ENCODE results near the gene EPX.
"Not testable (repeated sequence)": the region's sequence is repeated elsewhere in the genome, so short reads cannot be mapped to it uniquely, and the experiment has no call there.

EPX gene, protein sequence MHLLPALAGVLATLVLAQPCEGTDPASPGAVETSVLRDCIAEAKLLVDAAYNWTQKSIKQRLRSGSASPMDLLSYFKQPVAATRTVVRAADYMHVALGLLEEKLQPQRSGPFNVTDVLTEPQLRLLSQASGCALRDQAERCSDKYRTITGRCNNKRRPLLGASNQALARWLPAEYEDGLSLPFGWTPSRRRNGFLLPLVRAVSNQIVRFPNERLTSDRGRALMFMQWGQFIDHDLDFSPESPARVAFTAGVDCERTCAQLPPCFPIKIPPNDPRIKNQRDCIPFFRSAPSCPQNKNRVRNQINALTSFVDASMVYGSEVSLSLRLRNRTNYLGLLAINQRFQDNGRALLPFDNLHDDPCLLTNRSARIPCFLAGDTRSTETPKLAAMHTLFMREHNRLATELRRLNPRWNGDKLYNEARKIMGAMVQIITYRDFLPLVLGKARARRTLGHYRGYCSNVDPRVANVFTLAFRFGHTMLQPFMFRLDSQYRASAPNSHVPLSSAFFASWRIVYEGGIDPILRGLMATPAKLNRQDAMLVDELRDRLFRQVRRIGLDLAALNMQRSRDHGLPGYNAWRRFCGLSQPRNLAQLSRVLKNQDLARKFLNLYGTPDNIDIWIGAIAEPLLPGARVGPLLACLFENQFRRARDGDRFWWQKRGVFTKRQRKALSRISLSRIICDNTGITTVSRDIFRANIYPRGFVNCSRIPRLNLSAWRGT

DNA sequence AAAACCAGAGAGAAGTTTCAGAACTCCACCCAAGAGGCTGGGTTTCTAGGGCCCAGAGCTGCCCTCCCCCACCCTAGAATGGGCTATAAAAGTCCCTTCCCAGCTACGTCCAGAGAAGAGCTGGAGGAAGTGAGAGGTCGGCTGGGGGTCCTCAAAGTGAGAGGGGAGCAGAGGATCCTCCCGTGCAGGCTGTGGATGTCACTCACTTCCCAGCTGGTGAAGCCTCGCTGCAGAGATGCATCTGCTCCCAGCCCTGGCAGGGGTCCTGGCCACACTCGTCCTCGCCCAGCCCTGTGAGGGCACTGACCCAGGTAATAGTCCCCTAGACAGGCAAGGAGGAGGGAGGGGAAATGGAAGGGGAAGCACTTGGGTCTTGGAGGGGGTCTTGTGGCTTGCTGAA is at the start of gene EPX:
EPX (plus strand) TSS at position 115 of the 400 bp plus-strand sequence; CDS start at position 236, 121 bp downstream.
- no peak for DNase-seq

DNA sequence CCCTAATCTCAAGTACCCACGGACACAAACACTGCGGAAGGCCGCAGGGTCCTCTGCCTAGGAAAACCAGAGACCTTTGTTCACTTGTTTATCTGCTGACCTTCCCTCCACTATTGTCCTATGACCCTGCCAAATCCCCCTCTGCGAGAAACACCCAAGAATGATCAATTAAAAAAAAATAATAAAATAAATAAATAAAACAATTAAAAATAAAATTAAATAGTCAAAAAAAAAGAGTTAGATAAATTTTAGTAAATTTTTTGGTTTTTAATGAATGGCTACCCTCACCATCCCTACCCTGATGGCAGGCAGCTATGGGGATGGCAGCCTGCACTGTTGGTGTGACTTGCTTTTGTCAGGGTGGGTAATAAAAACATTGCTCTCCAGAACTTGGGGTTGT is 49.2 kb upstream of the EPX start:
- not testable (repeated sequence) for DNase-seq

- DNase-seq: no peak
These were observed 47.7 kb upstream of the EPX start for GRCh38 chr17:58144801-58145200.

- no peak for DNase-seq
These were observed 44.5 kb upstream of the EPX start, which contains the start of gene OR4D1 for GRCh38 chr17:58147930-58148434. Gene OR4D1 (plus strand): TSS chr17:58148384. CDS start chr17:58155154, 6,770 bp downstream.

GRCh38 chr17:58148609-58149008 is 43.9 kb upstream of the EPX start:
- DNase-seq: no peak

GRCh38 chr17:58150394-58150793 is 42.1 kb upstream of the EPX start:
- no peak for DNase-seq

DNA sequence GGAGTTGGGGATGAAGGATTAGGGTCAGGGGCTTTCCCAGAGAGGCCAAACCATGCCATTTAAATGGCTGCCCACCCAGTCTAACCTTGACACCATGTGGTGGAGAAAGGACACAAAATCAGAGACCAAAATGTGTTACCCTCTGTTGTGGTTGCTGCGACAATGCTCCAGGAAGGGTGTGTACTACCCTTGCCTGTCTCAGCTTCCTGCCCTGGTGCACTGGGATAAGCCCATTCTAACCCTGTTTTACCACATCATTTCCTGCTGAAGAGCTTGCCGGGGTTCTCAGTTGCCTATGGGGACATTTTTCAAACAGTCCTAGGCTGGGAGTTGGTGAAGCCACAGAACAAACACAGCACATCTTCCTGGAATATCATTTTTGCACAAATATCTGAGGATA is 39.5 kb upstream of the EPX start:
- peak; percentile 92 to 93 for DNase-seq

GRCh38 chr17:58153671-58154070 is 38.9 kb upstream of the EPX start:
- no peak for DNase-seq

DNA sequence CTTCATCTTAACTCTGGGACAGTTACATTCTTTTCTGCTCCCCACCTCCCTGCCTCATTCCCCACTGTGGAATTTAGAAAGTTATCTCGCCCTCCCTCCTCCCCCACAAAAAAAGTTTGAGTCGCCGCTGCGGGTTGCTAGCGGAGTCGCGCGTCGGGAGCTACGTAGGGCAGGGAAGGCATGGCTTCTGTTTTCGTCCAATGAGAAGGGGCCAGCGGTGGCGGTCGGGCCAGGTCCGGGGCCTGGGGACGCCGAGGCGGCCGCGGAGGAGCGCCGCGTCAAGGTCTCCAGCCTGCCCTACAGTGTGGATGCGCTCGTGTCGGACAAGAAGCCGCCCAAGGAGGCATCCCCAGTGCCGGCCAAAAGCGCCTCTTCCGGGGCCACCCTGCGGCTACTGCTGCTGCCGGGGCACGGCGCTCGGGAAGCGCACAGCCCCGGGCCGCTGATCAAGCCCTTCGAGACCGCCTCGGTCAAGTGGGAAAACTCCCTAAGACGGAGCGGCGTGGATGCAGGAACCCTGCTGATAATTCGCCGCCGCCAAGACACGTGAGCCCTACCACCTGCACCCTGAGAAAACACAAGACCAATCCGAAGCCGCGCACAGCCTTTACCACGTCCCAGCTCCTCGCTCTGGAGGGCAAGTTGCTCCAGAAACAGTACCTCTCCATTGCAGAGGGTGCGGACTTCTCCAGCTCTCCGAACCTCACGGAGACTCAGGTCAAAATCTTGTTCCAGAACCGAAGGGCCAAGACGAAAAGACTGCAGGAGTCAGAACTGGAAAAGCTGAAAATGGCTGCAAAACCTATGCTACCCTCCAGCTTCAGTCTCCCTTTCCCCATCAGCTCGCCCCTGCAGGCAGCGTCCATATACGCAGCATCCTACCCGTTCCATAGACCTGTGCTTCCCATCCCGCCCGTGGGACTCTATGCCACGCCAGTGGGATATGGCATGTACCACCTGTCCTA is 35.4 kb upstream of the EPX start:
- DNase-seq: no peak

- DNase-seq: no peak
These were observed 34.3 kb upstream of the EPX start for GRCh38 chr17:58158181-58158580.

GRCh38 chr17:58161566-58161965 is 31.0 kb upstream of the EPX start:
- peak; percentile 13 to 32 for DNase-seq

- peak in 1 of 2 experiments; percentile 22 for DNase-seq
These were observed 26.5 kb upstream of the EPX start for GRCh38 chr17:58165981-58166380.

GRCh38 chr17:58166682-58167081 is 25.8 kb upstream of the EPX start, which contains the start of gene OR4D2:
Gene OR4D2 (plus strand): TSS chr17:58166982. CDS start chr17:58169656, 2,674 bp downstream.
- DNase-seq: no peak

GRCh38 chr17:58170622-58171021 is 21.9 kb upstream of the EPX start:
- no peak for DNase-seq

GRCh38 chr17:58172369-58173071 is 20.0 kb upstream of the EPX start:
- DNase-seq: peak; percentile 37 to 66

GRCh38 chr17:58174871-58175270 is 17.7 kb upstream of the EPX start:
- DNase-seq: no peak

- peak; percentile 20 to 40 for DNase-seq
These were observed 16.3 kb upstream of the EPX start for GRCh38 chr17:58176200-58176599.

DNA sequence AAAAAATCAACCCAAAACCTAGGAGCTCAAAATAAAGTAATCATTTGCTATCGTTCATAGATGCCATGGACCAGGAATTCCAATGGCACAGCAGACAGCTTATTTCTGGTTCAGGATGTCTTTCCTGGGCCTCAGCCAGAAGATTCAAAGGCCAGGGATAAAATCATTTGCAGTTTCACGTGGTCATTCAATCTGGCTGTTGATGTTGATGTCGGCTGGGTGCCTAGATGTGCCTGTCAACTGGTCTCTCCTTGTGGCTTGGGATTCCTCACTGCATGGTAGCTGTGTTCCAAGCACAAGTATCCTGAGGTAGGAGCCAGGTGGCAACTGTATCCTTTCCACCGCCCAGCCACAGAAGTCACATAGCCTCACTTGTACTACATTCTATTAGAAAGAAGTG is 10.7 kb upstream of the EPX start:
- no peak for DNase-seq

DNA sequence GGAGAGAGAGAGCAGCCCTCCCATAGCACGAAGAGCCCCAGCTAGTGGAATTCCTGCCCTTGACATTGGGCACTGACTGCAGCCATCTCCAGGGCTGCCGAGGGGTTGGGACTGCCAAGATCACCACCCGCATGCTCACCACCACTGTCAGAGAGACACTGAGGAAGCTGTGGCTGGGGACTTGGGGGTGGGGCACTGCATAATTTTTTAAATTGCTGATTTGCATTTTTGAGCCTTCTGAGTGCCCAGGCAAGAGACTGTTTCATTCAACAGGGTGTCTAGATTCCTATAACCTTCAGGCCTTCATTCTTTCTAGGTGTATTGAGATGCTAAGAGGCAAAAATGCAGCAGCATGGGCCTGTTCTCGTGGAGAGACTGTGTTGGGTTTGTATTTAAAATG is 9.0 kb upstream of the EPX start:
- DNase-seq: no peak

GRCh38 chr17:58184308-58184985 is 8.1 kb upstream of the EPX start:
- DNase-seq: peak; percentile 88 to 96

Measured in Kasumi-1 (cell line).